ENCODE results near the gene SOCS1.
"Not testable (repeated sequence)": the region's sequence is repeated elsewhere in the genome, so short reads cannot be mapped to it uniquely, and the experiment has no call there.

The SOCS1 gene

GRCh38 chr16:11224894-11225676 is 30.9 kb downstream of the SOCS1 start:
- DNase-seq (ENCODE audit: low spot score): peak; percentile 93

- DNase-seq (ENCODE audit: low spot score): peak; percentile 84
These were observed 31.7 kb downstream of the SOCS1 start for GRCh38 chr16:11224096-11224893.

GRCh38 chr16:11220507-11220906 is 35.5 kb downstream of the SOCS1 start:
- DNase-seq (ENCODE audit: low spot score): not testable (repeated sequence)

- DNase-seq (ENCODE audit: low spot score): no peak
These were observed 36.8 kb downstream of the SOCS1 start for GRCh38 chr16:11219178-11219577.

GRCh38 chr16:11218604-11218962 is 37.4 kb downstream of the SOCS1 start:
- DNase-seq (ENCODE audit: low spot score): no peak

GRCh38 chr16:11217651-11218603 is 38.1 kb downstream of the SOCS1 start:
- DNase-seq (ENCODE audit: low spot score): no peak

- no peak for DNase-seq (ENCODE audit: low spot score)
These were observed 40.0 kb downstream of the SOCS1 start for GRCh38 chr16:11215935-11216556.

GRCh38 chr16:11213799-11214198 is 42.2 kb downstream of the SOCS1 start:
- no peak for DNase-seq (ENCODE audit: low spot score)

GRCh38 chr16:11213373-11213772 is 42.6 kb downstream of the SOCS1 start:
- DNase-seq (ENCODE audit: low spot score): no peak

- DNase-seq (ENCODE audit: low spot score): no peak
These were observed 43.2 kb downstream of the SOCS1 start for GRCh38 chr16:11212798-11213196.

- DNase-seq (ENCODE audit: low spot score): no peak
These were observed 43.8 kb downstream of the SOCS1 start for GRCh38 chr16:11211977-11212797.

- no peak for DNase-seq (ENCODE audit: low spot score)
These were observed 44.7 kb downstream of the SOCS1 start for GRCh38 chr16:11211061-11211976.

GRCh38 chr16:11210260-11210659 is 45.7 kb downstream of the SOCS1 start:
- DNase-seq (ENCODE audit: low spot score): no peak

GRCh38 chr16:11208916-11209665 is 46.9 kb downstream of the SOCS1 start:
- DNase-seq (ENCODE audit: low spot score): no peak

GRCh38 chr16:11207646-11208045 is 48.4 kb downstream of the SOCS1 start:
- no peak for DNase-seq (ENCODE audit: low spot score)

- DNase-seq (ENCODE audit: low spot score): peak; percentile 46
These were observed 50.0 kb downstream of the SOCS1 start for GRCh38 chr16:11205754-11206581.

GRCh38 chr16:11205065-11205699 is 50.8 kb downstream of the SOCS1 start:
- DNase-seq (ENCODE audit: low spot score): no peak

Measured in activated CD4-positive, alpha-beta T cell treated with anti-CD3 and anti-CD28 coated beads, Interleukin-2, Interleukin-4, amounts not matched to agents 100 ng/mL and 50 ng/mL, durations not matched to agents 16 hours and 8 hours (primary cell).